KG1 (cell line): Measurements from ENCODE around the gene UQCRC1.
A peak's percentile ranks its signal among the peaks of the same experiment; 100 is the strongest.

Experiments
- DNase-seq: peaks from one replicate; lab custom pipeline; 2025; lab: John Stamatoyannopoulos, UW

Gene UQCRC1

DNA sequence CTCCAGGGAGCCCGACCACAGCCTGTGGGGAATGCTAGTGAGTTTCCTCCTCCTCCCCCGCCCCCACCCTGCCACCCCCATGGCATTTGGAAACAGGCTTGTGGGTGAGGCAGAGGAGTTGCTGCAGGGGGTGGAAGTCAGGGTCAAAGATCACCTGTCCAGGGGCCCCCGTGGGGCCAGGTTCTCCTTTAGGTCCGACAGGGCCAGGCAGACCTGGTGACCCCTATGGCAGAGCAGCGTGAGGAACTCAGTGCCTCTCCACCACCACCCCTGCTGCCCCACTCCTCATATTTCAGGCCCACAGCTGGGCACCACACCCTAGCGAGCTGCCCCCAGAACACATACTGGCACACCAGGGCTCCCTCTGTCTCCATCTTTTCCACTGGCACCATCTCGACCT is 36.9 kb downstream of the UQCRC1 start:
- no peak for DNase-seq

DNA sequence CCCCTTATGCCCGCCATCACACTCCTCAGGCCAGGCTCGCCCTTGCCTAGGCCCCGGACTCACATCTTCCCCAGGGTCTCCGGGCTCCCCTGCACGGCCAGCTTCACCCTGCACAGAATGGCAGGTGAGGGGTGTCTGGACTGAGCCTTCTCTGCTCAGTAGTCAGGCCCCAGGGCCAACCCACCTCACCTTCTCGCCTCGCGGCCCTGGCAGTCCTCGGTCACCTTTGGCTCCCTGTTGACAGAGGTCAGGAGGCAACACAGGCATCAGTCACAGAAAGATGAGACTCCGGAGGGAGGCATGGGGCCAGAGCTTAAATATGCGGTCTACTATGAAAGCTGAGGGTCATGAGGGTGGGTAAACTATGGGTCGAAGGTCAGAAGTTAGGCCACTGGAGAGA is 37.5 kb downstream of the UQCRC1 start:
- no peak for DNase-seq

GRCh38 chr3:48569808-48570450 is 39.5 kb downstream of the UQCRC1 start:
- no peak for DNase-seq

DNA sequence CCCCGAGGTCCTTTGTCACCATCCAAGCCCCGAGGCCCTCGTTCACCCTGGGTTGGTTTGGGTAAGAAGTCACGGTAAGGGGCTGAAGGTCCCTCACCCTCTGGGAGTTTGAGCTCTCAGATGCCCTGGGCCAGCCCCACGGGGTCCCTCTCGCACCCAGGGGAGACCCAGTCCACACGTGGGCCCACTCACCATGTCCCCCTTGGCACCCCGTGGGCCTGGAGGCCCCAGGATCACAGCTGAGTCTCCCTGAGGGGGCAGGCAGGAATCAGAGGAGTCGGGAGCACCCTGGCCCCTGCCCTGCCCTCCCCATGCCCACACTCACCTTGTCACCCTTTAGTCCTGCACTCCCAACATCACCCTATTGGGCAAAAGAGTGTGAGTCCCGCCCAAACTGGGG is 40.0 kb downstream of the UQCRC1 start:
- DNase-seq, result no peak

DNA sequence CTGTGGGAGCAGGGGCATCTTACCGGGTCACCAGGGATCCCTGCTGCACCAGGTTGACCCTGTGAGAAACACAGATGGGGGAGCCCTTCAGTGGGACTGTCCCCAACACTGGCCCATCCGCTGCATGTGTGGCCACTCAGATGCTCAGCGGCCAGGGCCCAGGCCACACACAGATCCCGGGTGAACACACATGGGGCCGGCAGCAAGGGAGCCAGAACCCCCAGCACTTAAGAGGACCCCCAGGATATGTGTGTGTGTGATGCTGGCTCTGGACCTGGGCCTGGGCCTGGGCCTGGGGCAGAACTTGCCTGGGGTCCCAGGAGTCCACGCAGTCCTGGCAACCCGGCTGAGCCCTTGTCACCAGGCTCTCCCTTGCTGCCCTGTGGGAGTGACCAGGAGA is 41.0 kb downstream of the UQCRC1 start:
- DNase-seq, result no peak

GRCh38 chr3:48567500-48567899 is 41.9 kb downstream of the UQCRC1 start:
- no peak for DNase-seq

GRCh38 chr3:48567090-48567489 is 42.4 kb downstream of the UQCRC1 start:
- DNase-seq, result no peak

DNA sequence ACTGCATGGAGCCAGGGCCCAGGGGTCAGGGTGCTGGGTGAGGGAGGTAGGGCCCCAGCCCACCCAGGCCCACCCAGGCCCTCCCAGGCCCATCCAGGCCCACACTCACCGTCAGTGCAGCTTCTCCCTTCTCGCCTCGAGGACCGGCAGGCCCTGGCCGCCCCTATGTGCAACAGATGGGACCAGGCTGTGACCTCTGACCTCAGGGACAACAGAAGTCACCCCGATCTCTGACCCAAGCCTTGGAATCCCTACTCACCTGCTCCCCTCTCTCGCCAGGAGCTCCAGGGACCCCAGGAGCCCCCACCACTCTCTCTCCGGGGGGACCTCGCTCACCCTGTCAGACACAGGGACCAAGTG is 43.1 kb downstream of the UQCRC1 start:
- DNase-seq, result no peak

DNA sequence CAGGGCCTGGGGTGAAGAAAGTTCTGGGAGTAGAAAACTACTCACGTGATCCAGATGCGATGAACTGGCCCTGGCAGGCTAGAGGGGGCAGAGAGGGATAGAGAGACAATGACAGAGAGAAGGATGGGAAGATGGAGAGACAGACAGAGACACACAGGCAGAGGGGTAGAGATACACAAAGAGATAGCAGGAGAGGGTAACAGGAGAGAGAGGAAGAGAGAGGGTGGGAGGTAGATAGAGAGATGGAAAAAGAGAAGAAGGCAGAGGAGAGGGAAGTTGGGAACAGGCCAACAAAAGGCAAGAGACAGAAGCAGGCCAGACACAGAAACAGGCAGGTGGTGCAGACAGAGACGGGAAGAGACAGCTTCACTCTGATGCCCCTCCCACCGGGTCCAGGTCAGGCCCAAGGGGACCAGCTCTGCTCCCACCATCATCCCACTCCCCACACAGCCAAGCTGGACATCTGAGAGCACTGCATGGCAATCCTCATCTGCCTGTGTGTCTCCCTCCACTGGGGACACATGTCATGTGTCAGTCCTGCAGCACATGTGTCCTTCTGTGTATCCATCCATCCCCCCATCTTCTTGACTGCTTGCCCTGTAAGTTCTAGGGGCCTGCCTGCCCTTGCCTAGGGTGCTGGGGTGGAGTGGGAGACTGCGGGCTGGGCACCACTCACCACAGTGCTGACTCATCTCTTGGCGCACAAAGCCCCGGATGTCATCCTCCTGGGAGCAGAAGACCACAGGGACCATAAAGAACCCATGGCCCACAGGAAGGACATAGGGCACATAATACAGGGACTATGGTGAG is 43.6 kb downstream of the UQCRC1 start:
- no peak for DNase-seq

GRCh38 chr3:48565186-48565585 is 44.3 kb downstream of the UQCRC1 start:
- DNase-seq, result no peak

- DNase-seq, result no peak
These were observed 44.8 kb downstream of the UQCRC1 start for GRCh38 chr3:48564667-48565066.

DNA sequence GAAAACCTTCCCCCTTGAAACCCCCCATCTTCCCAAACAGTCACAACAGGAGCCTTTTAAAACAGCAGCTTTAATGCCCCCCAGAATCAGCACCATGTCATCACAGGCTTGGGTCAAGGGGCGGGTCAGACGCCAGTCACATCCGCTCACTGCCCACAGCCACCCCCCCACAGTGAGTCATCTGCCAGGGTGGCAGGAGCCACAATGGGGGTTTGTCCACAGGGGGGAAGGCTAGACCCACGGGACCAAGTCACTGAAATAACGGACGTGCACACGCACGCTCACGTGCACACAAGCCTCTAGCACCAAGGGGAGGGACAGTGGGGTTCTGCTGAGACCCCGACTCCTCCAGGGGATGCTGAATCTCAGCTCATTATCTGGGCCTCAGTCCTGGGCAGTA is 45.4 kb downstream of the UQCRC1 start:
- no peak for DNase-seq

DNA sequence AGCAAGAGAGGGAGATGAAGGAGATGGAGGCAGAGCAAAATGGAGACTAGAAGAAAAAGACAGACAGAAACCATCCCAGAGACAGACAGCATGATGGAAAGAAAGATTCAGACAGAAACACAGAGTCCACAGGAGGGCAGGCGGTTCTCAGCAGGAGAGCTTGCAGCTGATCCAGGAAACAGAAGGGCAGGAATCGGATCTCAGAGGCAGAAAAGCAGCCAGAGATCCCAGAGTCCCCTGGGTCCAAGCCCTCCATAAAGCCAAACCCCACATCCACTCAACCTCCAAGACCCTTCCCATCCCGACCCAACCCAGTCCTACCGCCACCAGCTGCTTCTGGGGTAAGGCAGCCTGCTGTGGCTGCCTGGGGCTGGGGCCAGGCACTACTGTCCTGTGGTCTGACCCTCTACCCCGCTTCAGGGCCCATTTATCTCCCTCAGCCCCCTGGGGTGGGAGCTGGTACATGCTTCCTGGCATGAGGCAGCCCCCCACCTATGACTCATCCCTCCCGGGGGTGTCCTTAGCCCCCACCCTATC is 46.0 kb downstream of the UQCRC1 start, which contains the start of gene UCN2:
Gene UCN2 (minus strand): TSS at position 400 of the 537 bp plus-strand sequence. CDS start 657 bp downstream, outside the sequence.
- no peak for DNase-seq

GRCh38 chr3:48562367-48563095 is 46.9 kb downstream of the UQCRC1 start:
- DNase-seq, result no peak

DNA sequence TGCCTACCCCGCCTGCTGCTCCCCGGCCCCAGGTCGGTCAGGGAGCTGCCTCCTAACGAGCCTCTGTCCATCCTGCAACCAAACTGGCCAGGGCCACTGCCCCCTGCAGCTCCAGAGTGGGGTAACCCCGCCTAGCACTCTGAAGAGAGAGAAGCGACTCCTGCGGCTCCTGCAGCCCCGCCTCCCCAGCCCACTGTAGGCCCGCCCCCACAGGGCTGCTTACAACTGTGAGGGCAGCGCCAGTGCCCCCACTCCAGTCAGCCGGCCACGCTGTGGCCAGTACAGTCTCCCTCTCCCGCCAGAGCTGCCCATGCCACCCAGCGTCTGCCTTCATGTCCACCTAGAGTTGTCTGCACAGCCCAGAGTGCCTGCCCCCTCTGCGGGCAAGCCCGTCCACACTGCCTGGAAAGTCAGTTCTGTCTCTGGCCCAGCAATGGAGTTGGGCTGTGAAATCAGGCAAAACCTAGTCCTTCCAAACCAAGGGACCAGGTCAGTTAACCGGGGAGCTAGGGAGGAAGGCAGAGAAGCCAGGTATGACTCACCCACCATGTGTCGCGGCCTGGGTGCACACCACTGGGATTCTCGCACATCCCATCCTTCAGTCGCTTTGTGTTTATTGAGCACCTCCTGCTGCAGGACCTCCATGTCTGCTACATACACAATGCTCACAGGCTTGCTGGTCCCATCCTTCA is 48.3 kb downstream of the UQCRC1 start:
- no peak for DNase-seq

GRCh38 chr3:48560648-48561018 is 48.8 kb downstream of the UQCRC1 start:
- no peak for DNase-seq

DNA sequence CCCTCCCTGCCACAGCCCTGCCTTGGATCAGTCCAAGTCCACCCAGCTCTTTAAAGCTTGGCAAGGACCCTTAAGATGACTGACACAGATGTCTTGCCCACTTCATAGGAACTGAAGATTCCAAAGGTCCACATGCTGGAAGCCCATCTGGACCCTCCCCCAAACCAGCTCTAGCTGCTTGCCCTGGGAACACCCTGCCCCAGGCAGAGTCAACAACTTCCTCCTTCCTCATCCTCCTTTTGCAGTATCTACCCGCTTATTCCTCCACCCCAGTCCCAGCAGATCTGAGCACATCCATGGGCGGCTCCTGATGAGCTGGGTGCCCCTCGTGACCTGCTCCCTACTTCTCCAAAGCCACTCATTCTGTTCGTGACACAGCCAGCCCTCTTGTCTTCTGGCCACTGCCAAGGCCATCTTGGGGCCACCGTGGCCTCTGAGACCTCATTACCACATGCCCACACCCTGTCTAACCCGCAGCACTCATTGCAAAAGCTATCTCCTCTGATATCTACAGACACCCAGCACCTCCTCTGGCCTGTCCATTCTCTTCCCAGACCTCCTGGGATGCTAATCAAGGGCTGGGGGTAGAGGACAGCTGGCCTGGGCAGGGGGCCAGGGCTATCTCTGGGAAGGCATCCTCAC is 50.8 kb downstream of the UQCRC1 start:
- DNase-seq, result no peak

GRCh38 chr3:48556796-48557626 is 52.4 kb downstream of the UQCRC1 start, which contains the start of gene PFKFB4:
Gene PFKFB4, minus strand, starts transcription at chr3:48556803. Its CDS starts 26 bp downstream, at chr3:48556777.
- DNase-seq, result peak; percentile 98

DNA sequence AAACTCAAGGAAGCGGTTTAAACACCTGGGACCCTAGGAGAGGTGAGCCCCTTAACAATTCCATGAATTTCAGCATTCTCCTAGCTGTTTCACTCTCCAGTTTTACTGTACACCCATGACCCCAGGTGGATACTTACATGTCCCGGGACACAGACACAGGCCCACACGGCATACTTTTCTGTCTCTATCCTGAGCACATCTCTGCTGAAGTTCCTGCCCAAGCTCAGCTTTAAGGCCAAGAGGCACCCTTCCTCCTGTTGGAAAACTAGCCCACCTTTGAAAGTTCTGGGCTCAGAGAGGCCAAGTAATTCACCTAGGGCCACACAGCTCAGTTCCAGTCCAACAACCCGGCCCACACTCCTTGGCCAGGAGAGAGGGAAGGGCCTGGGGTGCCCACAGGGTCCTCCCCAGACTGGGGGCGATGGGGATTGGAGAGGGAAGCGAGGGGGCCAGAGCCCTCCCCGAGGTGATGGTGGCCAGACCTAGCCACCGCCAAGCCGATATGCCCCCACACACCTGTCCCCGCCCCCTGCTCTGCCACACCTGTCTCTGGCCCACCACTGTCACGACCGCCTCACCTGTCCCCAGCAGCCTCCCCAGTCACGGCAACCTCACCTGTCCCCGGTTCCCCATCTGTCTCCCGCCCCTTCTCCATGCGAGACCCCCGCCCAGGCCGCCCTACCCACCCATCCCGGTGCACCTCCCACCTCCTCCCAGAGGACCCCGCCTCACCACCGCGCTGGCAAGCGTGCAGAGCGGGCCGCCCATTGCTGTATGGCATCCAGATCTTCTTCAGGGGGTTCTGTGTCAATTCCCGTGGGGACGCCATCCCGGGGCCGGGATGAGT is 53.3 kb downstream of the UQCRC1 start:
- DNase-seq, result no peak
